Parathyroid adenoma (tissue), 2 donors: Measurements from ENCODE around the gene GPR179.

Experiments used
- H2AFZ ChIP-seq: fragments of 300-600 bp; sonication (generic); one replicate; pipeline ENCODE4 v1.7.0; 2017; ENCODE audit warnings: antibody characterized with exemption, mild to moderate bottlenecking
- H3K27ac ChIP-seq: fragments of 300-600 bp; sonication (generic); one replicate; pipeline ENCODE4 v1.7.0; 2017
- H3K27me3 ChIP-seq: fragments of 300-600 bp; sonication (generic); one replicate; pipeline ENCODE4 v1.7.0; 2017; ENCODE audit warnings: low read length; ENCODE audit not compliant: control insufficient read depth, insufficient read depth
- H3K36me3 ChIP-seq: fragments of 300-600 bp; sonication (generic); one replicate; pipeline ENCODE4 v1.7.0; 2017; ENCODE audit warnings: low read length; ENCODE audit not compliant: control insufficient read depth, insufficient read depth
- H3K4me1 ChIP-seq: fragments of 300-600 bp; sonication (generic); one replicate; pipeline ENCODE4 v1.7.0; 2017; ENCODE audit warnings: control low read depth
- H3K4me2 ChIP-seq: fragments of 300-600 bp; sonication (generic); one replicate; pipeline ENCODE4 v1.7.0; 2017; ENCODE audit warnings: low read length
- H3K4me3 ChIP-seq: fragments of 300-600 bp; sonication (generic); one replicate; pipeline ENCODE4 v1.7.0; 2017; ENCODE audit warnings: low read depth, low read length
- H3K79me2 ChIP-seq: fragments of 300-600 bp; sonication (generic); one replicate; pipeline ENCODE4 v1.7.0; 2017; ENCODE audit warnings: control low read depth
- H3K9ac ChIP-seq: fragments of 300-600 bp; sonication (generic); one replicate; pipeline ENCODE4 v1.7.0; 2017; ENCODE audit warnings: mild to moderate bottlenecking
- H3K9me3 ChIP-seq: fragments of 300-600 bp; sonication (generic); one replicate; pipeline ENCODE4 v1.7.0; 2017; ENCODE audit warnings: low read length; ENCODE audit not compliant: control insufficient read depth
- CTCF ChIP-seq: fragments of 300-600 bp; sonication (generic); IDR thresholded peaks from one replicate; pipeline ENCODE4 v1.7.0; 2017; ENCODE audit warnings: antibody characterized with exemption, mild to moderate bottlenecking
- donor health status: primary hyperparathyroidism.

The GPR179 gene

GRCh38 chr17:38363016-38363415 lies 19.3 kb upstream of the GPR179 start:
- no peaks in the 10 kb centered on the region for H3K36me3 ChIP-seq
- H3K27me3 ChIP-seq, result no peaks in the 10 kb centered on the region
- H3K4me3 ChIP-seq, result no peak overlapping the region
- no peaks in the 10 kb centered on the region for H3K4me1 ChIP-seq
- H3K4me2 ChIP-seq, result no peak overlapping the region
- H3K27ac ChIP-seq, result no peak overlapping the region
- H3K9me3 ChIP-seq, result no peaks in the 10 kb centered on the region
- peaks cover 23% of the 10 kb centered on the region for H3K79me2 ChIP-seq
- no peak overlapping the region for H3K9ac ChIP-seq
- no peak overlapping the region for H2AFZ ChIP-seq
- no peak for TF ChIP-seq CTCF

GRCh38 chr17:38361694-38362465 lies 18.1 kb upstream of the GPR179 start:
- Histone ChIP-seq H3K9ac (no peak overlapping the region), H3K79me2 (peaks cover 23% of the 10 kb centered on the region), H3K4me3 (no peak overlapping the region), H3K27me3 (no peaks in the 10 kb centered on the region), H3K9me3 (no peaks in the 10 kb centered on the region), H2AFZ (no peak overlapping the region), H3K36me3 (no peaks in the 10 kb centered on the region), H3K27ac (no peak overlapping the region), H3K4me2 (no peak overlapping the region), H3K4me1 (peaks cover under 1% of the 10 kb centered on the region)
- TF ChIP-seq CTCF, result no peak

- Histone ChIP-seq H3K9ac (no peak overlapping the region), H3K27me3 (no peaks in the 10 kb centered on the region), H3K79me2 (peaks cover 43% of the 10 kb centered on the region), H3K27ac (no peak overlapping the region), H3K36me3 (no peaks in the 10 kb centered on the region), H3K4me3 (no peak overlapping the region), H3K4me2 (no peak overlapping the region), H2AFZ (no peak overlapping the region), H3K4me1 (peaks cover 3% of the 10 kb centered on the region), H3K9me3 (no peaks in the 10 kb centered on the region)
- TF ChIP-seq CTCF, result no peak
Measured at GRCh38 chr17:38358586-38359513, 15.1 kb upstream of the GPR179 start.

GRCh38 chr17:38357486-38358123 lies 13.8 kb upstream of the GPR179 start:
- no peak overlapping the region for H3K4me2 ChIP-seq
- H2AFZ ChIP-seq, result no peak overlapping the region
- peaks cover 55% of the 10 kb centered on the region for H3K79me2 ChIP-seq
- H3K4me3 ChIP-seq, result no peak overlapping the region
- no peak overlapping the region for H3K9ac ChIP-seq
- no peaks in the 10 kb centered on the region for H3K36me3 ChIP-seq
- H3K9me3 ChIP-seq, result no peaks in the 10 kb centered on the region
- no peak for TF ChIP-seq CTCF
- H3K4me1 ChIP-seq, result peaks cover 9% of the 10 kb centered on the region
- H3K27ac ChIP-seq, result no peak overlapping the region
- no peaks in the 10 kb centered on the region for H3K27me3 ChIP-seq
